ENCODE measurements around the gene PI16. TPM values are rescaled to one million over a fixed set of nuclear protein-coding genes. Genes with fewer than 3 reads are reported as not detected.

Gene PI16
- total and polyA plus RNA-seq, 7 donors: 1.2 to 49.1 (median 3.1) TPM

GRCh38 chr6:37004044-37004980 is 49.8 kb downstream of the PI16 start:
- no peaks in the 10 kb centered on the region for H3K36me3 ChIP-seq (ENCODE audit: insufficient read depth in 1 of 2, low read depth in 1 of 2)
- H3K4me3 ChIP-seq: no peak overlapping the region
- H3K27me3 ChIP-seq (ENCODE audit: insufficient read depth in 3 of 3, low read length in 2 of 3): no peaks in the 10 kb centered on the region
- no peaks in the 10 kb centered on the region for H3K9me3 ChIP-seq
- intact Hi-C loops (cut with DNase I): no loop called here
- H3K27ac ChIP-seq: no peak overlapping the region
- 75 to 78% (median 77%) methylated on average over 11 of the region's 11 CpGs for WGBS, 3 donors
- no peak for ATAC-seq
- DNase-seq: no peak
- H3K4me1 ChIP-seq: no peaks in the 10 kb centered on the region
- no peak for TF ChIP-seq CTCF (IDR thresholded peaks at IDR 0.05)

GRCh38 chr6:37005061-37005810 is 50.7 kb downstream of the PI16 start, which contains the start of gene FGD2:
Gene FGD2, plus strand, starts transcription at chr6:37005655. Its CDS starts 163 bp downstream, at chr6:37005818.
- Histone ChIP-seq H3K9me3 (no peaks in the 10 kb centered on the region), H3K27ac (no peak within 1 kb of the TSS), H3K27me3 (ENCODE audit: insufficient read depth in 3 of 3, low read length in 2 of 3) (no peaks in the 10 kb centered on the region), H3K4me3 (peak within 1 kb of the TSS; percentile 26), H3K4me1 (no peaks in the 10 kb centered on the region), H3K36me3 (ENCODE audit: insufficient read depth in 1 of 2, low read depth in 1 of 2) (no peaks in the 10 kb centered on the region)
- DNase-seq (no peak), ATAC-seq (no peak)
- no peak for TF ChIP-seq CTCF (IDR thresholded peaks at IDR 0.05)
- intact Hi-C loops (cut with DNase I): no loop called here
- WGBS, 3 donors: 70 to 84% (median 77%) methylated on average over 14 of the region's 14 CpGs

- Histone ChIP-seq H3K27me3 (ENCODE audit: insufficient read depth in 3 of 3, low read length in 2 of 3) (no peaks in the 10 kb centered on the region), H3K4me1 (no peaks in the 10 kb centered on the region), H3K27ac (no peak overlapping the region), H3K9me3 (no peaks in the 10 kb centered on the region), H3K36me3 (ENCODE audit: insufficient read depth in 1 of 2, low read depth in 1 of 2) (no peaks in the 10 kb centered on the region), H3K4me3 (peak overlapping the region; percentile 26)
- 86 to 89% (median 87%) methylated on average over 13 of the region's 13 CpGs for WGBS, 3 donors
- no peak for TF ChIP-seq CTCF (IDR thresholded peaks at IDR 0.05)
- no peak for ATAC-seq
- DNase-seq: no peak
- intact Hi-C loops (cut with DNase I): no loop called here
Observed at GRCh38 chr6:37005827-37006567, 51.5 kb downstream of the PI16 start.

- H3K27ac ChIP-seq: peak overlapping the region; percentile 4
- ATAC-seq (peak; percentile 38 to 79 (median 72)), DNase-seq (no peak)
- no peaks in the 10 kb centered on the region for H3K36me3 ChIP-seq (ENCODE audit: insufficient read depth in 1 of 2, low read depth in 1 of 2)
- intact Hi-C loops (cut with DNase I): no loop called here
- H3K27me3 ChIP-seq (ENCODE audit: insufficient read depth in 3 of 3, low read length in 2 of 3): no peaks in the 10 kb centered on the region
- H3K9me3 ChIP-seq: no peaks in the 10 kb centered on the region
- no peaks in the 10 kb centered on the region for H3K4me1 ChIP-seq
- no peak for TF ChIP-seq CTCF (IDR thresholded peaks at IDR 0.05)
- peak overlapping the region; percentile 26 for H3K4me3 ChIP-seq
- 65 to 77% (median 69%) methylated on average over 5 of the region's 5 CpGs for WGBS, 3 donors
Observed at GRCh38 chr6:37006793-37007339, 52.3 kb downstream of the PI16 start.

All from psoas muscle (tissue), 8 donors.